Endothelial cell of umbilical vein (primary cell): ENCODE measurements around the gene GID4. TPM values are rescaled to one million over a fixed set of nuclear protein-coding genes. Genes with fewer than 3 reads are reported as not detected.

Source experiments
- BruUV-seq: library from RNA; stranded (reverse); fragments of 400-500 nt; replicated peaks from 2 replicates; lab custom pipeline; 2021; lab: Mats Ljungman, UMichigan
- CTCF ChIA-PET: fragments of 300-600, 350-600 bp; sonication (Branson Sonifier 250); formaldehyde crosslinking; loops from one replicate; lab custom pipeline; 2021; ENCODE audit warnings: antibody characterized with exemption, inconsistent platforms; lab: Charles Lee
- POLR2A ChIA-PET: fragments of 300-600, 350-600 bp; sonication (Branson Sonifier 250); formaldehyde crosslinking; loops from one replicate; lab custom pipeline; 2021; ENCODE audit warnings: antibody characterized with exemption, inconsistent platforms; lab: Charles Lee
- DNase-seq: peaks from one replicate; pipeline ENCODE4 v3.0.0-alpha.2; 2011; ENCODE audit warnings: low read depth, low spot score
- FAIRE-seq: peaks from 2 replicates; lab custom pipeline; 2011; peaks lifted over from hg19 to GRCh38; lab: Jason Lieb, UNC
- H2AFZ ChIP-seq: 2 replicates; pipeline ENCODE4 v1.6.0; 2012; ENCODE audit warnings: low read depth, low read length, control low read depth, inconsistent platforms
- H3K27ac ChIP-seq: 2 replicates; pipeline ENCODE4 v1.5.1; 2011; ENCODE audit warnings: low read depth, mild to moderate bottlenecking, control low read depth, low read length, moderate library complexity; ENCODE audit not compliant: insufficient read depth
- H3K27me3 ChIP-seq, 2 experiments: 2 replicates each; pipeline versions ENCODE4 v1.6.0 to v1.6.1; 2011; ENCODE audit warnings: low read length in 2 of 2, mixed read lengths in 1 of 2; ENCODE audit not compliant: control insufficient read depth in 2 of 2, insufficient read depth in 2 of 2
- H3K36me3 ChIP-seq, 2 experiments: 2 replicates in 1 of 2; 3 replicates in 1 of 2; pipeline ENCODE4 v1.5.1; 2011; ENCODE audit warnings: low read length in 2 of 2, mild to moderate bottlenecking in 1 of 2, moderate library complexity in 1 of 2; ENCODE audit not compliant: control insufficient read depth in 2 of 2, insufficient read depth in 2 of 2; ENCODE audit errors: extremely low read depth in 1 of 2
- H3K4me1 ChIP-seq: 3 replicates; pipeline ENCODE4 v1.5.1; 2011; ENCODE audit warnings: mild to moderate bottlenecking, low read length; ENCODE audit not compliant: control insufficient read depth, insufficient read depth; ENCODE audit errors: extremely low read depth
- H3K4me2 ChIP-seq: 2 replicates; pipeline ENCODE4 v1.6.1; 2011; ENCODE audit warnings: low read length, control low read depth, mixed read lengths; ENCODE audit not compliant: insufficient read depth
- H3K4me3 ChIP-seq, 3 experiments: fragments of 200-600 bp in 1 of 3; sonication (generic), shearing (Covaris generic) in 1 of 3; replicated peaks in 1 of 3; 2 replicates each; pipeline ENCODE4 v1.5.1; 2011 to 2016; ENCODE audit warnings: control low read depth in 3 of 3, low read length in 3 of 3, mild to moderate bottlenecking in 2 of 3, inconsistent platforms in 1 of 3, low read depth in 1 of 3, moderate library complexity in 1 of 3; ENCODE audit not compliant: insufficient read depth in 1 of 3
- H3K79me2 ChIP-seq: 2 replicates; pipeline ENCODE4 v1.6.0; 2012; ENCODE audit warnings: low read length, inconsistent platforms; ENCODE audit not compliant: control insufficient read depth, insufficient read depth
- H3K9ac ChIP-seq: replicated peaks from 2 replicates; pipeline ENCODE3; 2011; ENCODE audit warnings: low read length, control low read depth; ENCODE audit not compliant: insufficient read depth; ENCODE audit errors: extremely low read depth
- H3K9me1 ChIP-seq: replicated peaks from 3 replicates; pipeline ENCODE4 v1.6.0; 2011; ENCODE audit warnings: mild to moderate bottlenecking, low read length; ENCODE audit not compliant: control insufficient read depth, insufficient read depth; ENCODE audit errors: extremely low read depth
- H3K9me3 ChIP-seq: replicated peaks from 2 replicates; pipeline ENCODE4 v1.5.1; 2012; ENCODE audit warnings: low read length, inconsistent platforms; ENCODE audit not compliant: control insufficient read depth, insufficient read depth
- H4K20me1 ChIP-seq: replicated peaks from 2 replicates; pipeline ENCODE3; 2011; ENCODE audit warnings: mild to moderate bottlenecking, low read length; ENCODE audit not compliant: control insufficient read depth, insufficient read depth; ENCODE audit errors: extremely low read depth
- EZH2 ChIP-seq: IDR thresholded peaks from 2 replicates; pipeline ENCODE4 v1.6.1; 2012; ENCODE audit warnings: borderline replicate concordance, low read depth, mild to moderate bottlenecking, moderate library complexity, low read length, inconsistent platforms; ENCODE audit not compliant: severe bottlenecking
- GATA2 ChIP-seq: IDR thresholded peaks from 2 replicates; pipeline ENCODE4 v1.7.0; 2011; ENCODE audit warnings: low read depth, mild to moderate bottlenecking, moderate library complexity, mixed read lengths, low read length; ENCODE audit not compliant: insufficient read length, insufficient read depth
- POLR2A ChIP-seq: IDR thresholded peaks from 2 replicates; pipeline ENCODE4 v1.6.1; 2012; ENCODE audit warnings: low read depth, mild to moderate bottlenecking, control low read depth, low read length
- POLR2AphosphoS5 ChIP-seq: IDR thresholded peaks from 2 replicates; pipeline ENCODE4 v1.6.1; 2012; ENCODE audit warnings: low read depth, mild to moderate bottlenecking, control low read depth, low read length, moderate library complexity; ENCODE audit not compliant: insufficient read depth
- dilution Hi-C: fragments of 300-500 bp; cut with MboI; formaldehyde crosslinking; loops from one replicate; pipeline ENCODE4 v1.15.0; 2019; ENCODE audit warnings: low sequenced_read_pairs; ENCODE audit not compliant: extremely low pct_ligation_motif_present
- intact Hi-C: fragments of 100-400 bp; cut with micrococcal nuclease; formaldehyde crosslinking; loops from one replicate; pipeline ENCODE4 v1.10.0; 2022
- polyA plus RNA-seq, 4 experiments: library from polyadenylated mRNA; depleted of rRNA in 3 of 4; stranded (reverse) in 3 of 4; unstranded in 1 of 4; fragments of >200 nt; gene quantifications; 2 replicates each; pipeline versions ENCODE4 v1.2.1 to v1.2.3, GENCODE V29; 2011 to 2012; ENCODE audit warnings: missing spikeins in 1 of 4
- total RNA-seq: library from RNA; stranded (reverse); gene quantifications from 2 replicates; pipeline ENCODE4 v1.2.3, GENCODE V29; 2021
- TF ChIP-seq, protein P1 (sequence below): IDR thresholded peaks from 2 replicates; pipeline ENCODE4 v1.6.1; 2011; ENCODE audit not compliant: insufficient read depth, insufficient read length
- TF ChIP-seq, protein P2 (sequence below), 2 donors: IDR thresholded peaks; 1 replicate in 1 of 2; 2 replicates in 1 of 2; pipeline ENCODE4 v1.5.1; 2011; ENCODE audit warnings: low read length in 2 of 2, mild to moderate bottlenecking in 2 of 2, moderate library complexity in 2 of 2, control low read depth in 1 of 2, inconsistent platforms in 1 of 2, low read depth in 1 of 2; ENCODE audit not compliant: insufficient read depth in 1 of 2; ENCODE audit errors: extremely low read depth in 1 of 2

The GID4 gene
- total and polyA plus RNA-seq, 2 donors (not counting 3 experiments of a cell fraction or from before 2014, with no cell fraction given) = 6.4 to 11.3 TPM

DNA sequence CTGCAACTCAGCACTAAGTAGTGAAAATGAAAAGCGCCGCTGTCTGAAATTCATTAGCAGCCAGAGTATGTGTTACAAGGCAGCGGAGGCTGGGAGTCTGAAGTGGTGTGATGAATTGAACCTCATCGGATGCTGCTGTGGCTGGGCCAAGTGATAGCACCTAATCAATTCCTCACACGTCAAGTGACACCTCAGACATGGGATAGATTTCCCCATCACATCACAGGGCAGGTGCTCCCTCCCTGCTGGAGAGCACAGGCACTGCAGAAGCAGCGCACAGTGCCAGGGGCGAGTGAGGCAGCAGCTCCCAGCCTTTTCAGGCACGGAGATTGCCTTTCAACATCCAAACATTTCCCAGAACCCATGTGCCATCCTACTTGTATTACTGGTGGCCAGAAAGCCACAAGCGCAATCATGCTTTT is 34.3 kb upstream of the GID4 start:
- no peak overlapping the region for H2AFZ ChIP-seq
- POLR2A ChIA-PET = no interaction called here

More for the DNA sequence above, 34.3 kb upstream of the GID4 start:
- Histone ChIP-seq H3K9ac (no peak overlapping the region), H3K4me2 (no peak overlapping the region), H4K20me1 (no peaks in the 10 kb centered on the region), H3K36me3 (no peaks in the 10 kb centered on the region), H3K4me3 (no peak overlapping the region), H3K27ac (no peak overlapping the region), H3K9me3 (no peaks in the 10 kb centered on the region), H3K79me2 (no peaks in the 10 kb centered on the region), H3K27me3 (no peaks in the 10 kb centered on the region), H3K9me1 (no peaks in the 10 kb centered on the region), H3K4me1 (no peaks in the 10 kb centered on the region)
- no TSS peak for BruUV-seq
- CTCF ChIA-PET = interaction anchor here (1.1 to 1.8 kb wide), 4 partner anchors 12 to 114 kb away, joined by 3 to 6 read pairs (median 4); no protein-coding TSS in a partner anchor
- intact Hi-C loops = no loop called here
- TF ChIP-seq POLR2AphosphoS5 (no peak), POLR2A (no peak), EZH2 (no peak), GATA2 (no peak)
- TF ChIP-seq, protein P1, sequence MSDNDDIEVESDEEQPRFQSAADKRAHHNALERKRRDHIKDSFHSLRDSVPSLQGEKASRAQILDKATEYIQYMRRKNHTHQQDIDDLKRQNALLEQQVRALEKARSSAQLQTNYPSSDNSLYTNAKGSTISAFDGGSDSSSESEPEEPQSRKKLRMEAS = no peak
- TF ChIP-seq, protein P2, sequence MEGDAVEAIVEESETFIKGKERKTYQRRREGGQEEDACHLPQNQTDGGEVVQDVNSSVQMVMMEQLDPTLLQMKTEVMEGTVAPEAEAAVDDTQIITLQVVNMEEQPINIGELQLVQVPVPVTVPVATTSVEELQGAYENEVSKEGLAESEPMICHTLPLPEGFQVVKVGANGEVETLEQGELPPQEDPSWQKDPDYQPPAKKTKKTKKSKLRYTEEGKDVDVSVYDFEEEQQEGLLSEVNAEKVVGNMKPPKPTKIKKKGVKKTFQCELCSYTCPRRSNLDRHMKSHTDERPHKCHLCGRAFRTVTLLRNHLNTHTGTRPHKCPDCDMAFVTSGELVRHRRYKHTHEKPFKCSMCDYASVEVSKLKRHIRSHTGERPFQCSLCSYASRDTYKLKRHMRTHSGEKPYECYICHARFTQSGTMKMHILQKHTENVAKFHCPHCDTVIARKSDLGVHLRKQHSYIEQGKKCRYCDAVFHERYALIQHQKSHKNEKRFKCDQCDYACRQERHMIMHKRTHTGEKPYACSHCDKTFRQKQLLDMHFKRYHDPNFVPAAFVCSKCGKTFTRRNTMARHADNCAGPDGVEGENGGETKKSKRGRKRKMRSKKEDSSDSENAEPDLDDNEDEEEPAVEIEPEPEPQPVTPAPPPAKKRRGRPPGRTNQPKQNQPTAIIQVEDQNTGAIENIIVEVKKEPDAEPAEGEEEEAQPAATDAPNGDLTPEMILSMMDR (IDR thresholded peaks at IDR 0.05; ENCODE audit: extremely low read depth in 1 of 2, insufficient read depth in 1 of 2, low read depth in 1 of 2, low read length in 2 of 2) = peak in 1 of 2 donors; percentile 18
- dilution Hi-C loops = no loop called here
- DNase-seq = no peak
- no peak for FAIRE-seq
